ENCODE results near the gene DCBLD1. TPM values are rescaled to one million over a fixed set of nuclear protein-coding genes. Genes with fewer than 3 reads are reported as not detected.
A peak's percentile ranks its signal among the peaks of the same experiment; 100 is the strongest.

DCBLD1 gene
- total and polyA plus RNA-seq, 2 donors (not counting 1 experiment from before 2014, with no cell fraction given): 35.2 to 44.4 TPM

- H2AFZ ChIP-seq (ENCODE audit: low read length): no peak overlapping the region
- no peak overlapping the region for H3K4me3 ChIP-seq (replicated peaks in 1 of 4; ENCODE audit: control extremely low read depth in 1 of 4, insufficient read depth in 1 of 4, low read depth in 3 of 4, low read length in 4 of 4)
- H3K36me3 ChIP-seq (ENCODE audit: control insufficient read depth, insufficient read depth, low read length): peaks cover 10% of the 10 kb centered on the region
- H3K27me3 ChIP-seq (ENCODE audit: control insufficient read depth, insufficient read depth, low read length): no peaks in the 10 kb centered on the region
- H3K9me3 ChIP-seq (ENCODE audit: control insufficient read depth, insufficient read depth, low read depth, low read length): no peaks in the 10 kb centered on the region
- TF ChIP-seq CTCF (conservative IDR thresholded peaks at IDR 0.05 in 1 of 2, IDR thresholded peaks at IDR 0.05 in 1 of 2; ENCODE audit: low read depth in 1 of 2, low read length in 2 of 2) (no peak), EZH2 (IDR thresholded peaks at IDR 0.05; ENCODE audit: low read length, missing control alignments) (no peak)
- DNase-seq (ENCODE audit: low read depth in 2 of 2): peak in 1 of 2 donors; percentile 25
- no peaks in the 10 kb centered on the region for H4K20me1 ChIP-seq (ENCODE audit: control insufficient read depth, extremely low read depth, insufficient read depth, low read length)
- no peak overlapping the region for H3K9ac ChIP-seq (ENCODE audit: insufficient read depth, low read length)
- no peak overlapping the region for H3K27ac ChIP-seq (ENCODE audit: insufficient read depth, low read length)
- H3K4me2 ChIP-seq (ENCODE audit: extremely low read depth, insufficient read depth, low read length): no peak overlapping the region
- H3K4me1 ChIP-seq (ENCODE audit: control insufficient read depth, extremely low read depth, insufficient read depth, low read length): no peaks in the 10 kb centered on the region
- H3K79me2 ChIP-seq (ENCODE audit: control insufficient read depth, insufficient read depth, low read length): no peaks in the 10 kb centered on the region
These were observed 56.1 kb downstream of the DCBLD1 start for GRCh38 chr6:117538615-117539014.

GRCh38 chr6:117540670-117541069, 58.2 kb downstream of the DCBLD1 start:
- Histone ChIP-seq H3K27me3 (ENCODE audit: control insufficient read depth, insufficient read depth, low read length) (no peaks in the 10 kb centered on the region), H3K9ac (ENCODE audit: insufficient read depth, low read length) (no peak overlapping the region), H3K4me2 (ENCODE audit: extremely low read depth, insufficient read depth, low read length) (no peak overlapping the region), H3K4me1 (ENCODE audit: control insufficient read depth, extremely low read depth, insufficient read depth, low read length) (no peaks in the 10 kb centered on the region), H3K4me3 (replicated peaks in 1 of 4; ENCODE audit: control extremely low read depth in 1 of 4, insufficient read depth in 1 of 4, low read depth in 3 of 4, low read length in 4 of 4) (no peak overlapping the region), H2AFZ (ENCODE audit: low read length) (no peak overlapping the region), H4K20me1 (ENCODE audit: control insufficient read depth, extremely low read depth, insufficient read depth, low read length) (no peaks in the 10 kb centered on the region), H3K27ac (ENCODE audit: insufficient read depth, low read length) (no peak overlapping the region), H3K9me3 (ENCODE audit: control insufficient read depth, insufficient read depth, low read depth, low read length) (no peaks in the 10 kb centered on the region), H3K79me2 (ENCODE audit: control insufficient read depth, insufficient read depth, low read length) (no peaks in the 10 kb centered on the region), H3K36me3 (ENCODE audit: control insufficient read depth, insufficient read depth, low read length) (peaks cover 17% of the 10 kb centered on the region)
- peak in 1 of 2 donors; percentile 39 for DNase-seq (ENCODE audit: low read depth in 2 of 2)
- TF ChIP-seq EZH2 (IDR thresholded peaks at IDR 0.05; ENCODE audit: low read length, missing control alignments) (no peak), CTCF (conservative IDR thresholded peaks at IDR 0.05 in 1 of 2, IDR thresholded peaks at IDR 0.05 in 1 of 2; ENCODE audit: low read depth in 1 of 2, low read length in 2 of 2) (no peak)

DNA sequence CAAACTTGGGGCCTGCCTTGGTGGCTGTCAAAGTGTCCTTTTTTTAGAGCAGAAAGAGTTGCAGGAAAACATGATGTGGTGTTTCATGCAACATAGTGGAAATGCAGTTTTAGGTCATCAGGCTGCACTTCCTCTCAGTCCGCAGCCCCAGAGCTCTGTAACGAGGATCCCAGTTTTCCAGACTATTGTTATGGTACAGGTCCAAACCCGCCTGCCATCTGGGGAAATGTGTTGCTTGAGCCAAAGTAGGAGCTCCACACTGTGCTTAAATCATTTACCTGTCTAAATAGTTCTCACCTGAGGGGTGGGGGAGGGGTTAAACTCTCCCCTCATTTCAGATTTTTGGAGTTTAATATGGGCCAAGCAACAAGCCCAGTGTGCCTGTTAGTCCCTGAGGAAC, 60.0 kb downstream of the DCBLD1 start:
- Histone ChIP-seq H3K4me1 (ENCODE audit: control insufficient read depth, extremely low read depth, insufficient read depth, low read length) (no peaks in the 10 kb centered on the region), H3K27me3 (ENCODE audit: control insufficient read depth, insufficient read depth, low read length) (no peaks in the 10 kb centered on the region), H3K4me3 (replicated peaks in 1 of 4; ENCODE audit: control extremely low read depth in 1 of 4, insufficient read depth in 1 of 4, low read depth in 3 of 4, low read length in 4 of 4) (no peak overlapping the region), H3K79me2 (ENCODE audit: control insufficient read depth, insufficient read depth, low read length) (no peaks in the 10 kb centered on the region), H3K36me3 (ENCODE audit: control insufficient read depth, insufficient read depth, low read length) (peaks cover 16% of the 10 kb centered on the region), H4K20me1 (ENCODE audit: control insufficient read depth, extremely low read depth, insufficient read depth, low read length) (no peaks in the 10 kb centered on the region), H3K9ac (ENCODE audit: insufficient read depth, low read length) (no peak overlapping the region), H2AFZ (ENCODE audit: low read length) (no peak overlapping the region), H3K9me3 (ENCODE audit: control insufficient read depth, insufficient read depth, low read depth, low read length) (no peaks in the 10 kb centered on the region), H3K4me2 (ENCODE audit: extremely low read depth, insufficient read depth, low read length) (no peak overlapping the region), H3K27ac (ENCODE audit: insufficient read depth, low read length) (no peak overlapping the region)
- no peak for DNase-seq (ENCODE audit: low read depth in 2 of 2)
- TF ChIP-seq EZH2 (IDR thresholded peaks at IDR 0.05; ENCODE audit: low read length, missing control alignments): no peak
- TF ChIP-seq CTCF (conservative IDR thresholded peaks at IDR 0.05 in 1 of 2, IDR thresholded peaks at IDR 0.05 in 1 of 2; ENCODE audit: low read depth in 1 of 2, low read length in 2 of 2): no peak
